Glutamatergic neuron (in vitro differentiated cells): Measurements from ENCODE around the gene CCNY. TPM values are rescaled to one million over a fixed set of nuclear protein-coding genes. Genes with fewer than 3 reads are reported as not detected.

Source experiments
- DNase-seq: peaks from one replicate; pipeline ENCODE4 v3.0.0; 2022
- H3K27ac Mint-ChIP-seq: one replicate; pipeline ENCODE4 v1.8.0; 2020; ENCODE audit warnings: mild to moderate bottlenecking, mixed read lengths, inconsistent platforms; ENCODE audit not compliant: unreplicated experiment
- H3K27me3 Mint-ChIP-seq: one replicate; pipeline ENCODE4 v1.8.0; 2020; ENCODE audit warnings: mild to moderate bottlenecking, moderate library complexity, mixed read lengths, inconsistent platforms; ENCODE audit not compliant: unreplicated experiment
- H3K36me3 Mint-ChIP-seq: one replicate; pipeline ENCODE4 v1.8.0; 2020; ENCODE audit warnings: mild to moderate bottlenecking, mixed read lengths, inconsistent platforms; ENCODE audit not compliant: unreplicated experiment
- H3K4me1 Mint-ChIP-seq: one replicate; pipeline ENCODE4 v1.8.0; 2020; ENCODE audit warnings: mild to moderate bottlenecking, low read depth, mixed read lengths, inconsistent platforms; ENCODE audit not compliant: unreplicated experiment
- H3K4me3 Mint-ChIP-seq: one replicate; pipeline ENCODE4 v1.8.0; 2020; ENCODE audit warnings: mild to moderate bottlenecking, mixed read lengths, inconsistent platforms; ENCODE audit not compliant: unreplicated experiment
- H3K9me3 Mint-ChIP-seq: one replicate; pipeline ENCODE4 v1.8.0; 2020; ENCODE audit warnings: mild to moderate bottlenecking, moderate library complexity, mixed read lengths, inconsistent platforms; ENCODE audit not compliant: unreplicated experiment
- CTCF ChIP-seq: fragments of 200-600 bp; sonication (generic); IDR thresholded peaks from one replicate; pipeline ENCODE4 v1.5.0; 2021; ENCODE audit not compliant: partially characterized antibody, unreplicated experiment
- total RNA-seq: library from RNA; stranded (reverse); fragmentation: NEBNext Ultra II Directional; extraction: Animal tissue kit (Norgen Biotek cat#: 25700); gene quantifications from one replicate; pipeline ENCODE4 v1.2.1, GENCODE V29; 2021; ENCODE audit not compliant: unreplicated experiment

Gene CCNY
- total RNA-seq, 1 donor from 2014 or later: 219 TPM

DNA sequence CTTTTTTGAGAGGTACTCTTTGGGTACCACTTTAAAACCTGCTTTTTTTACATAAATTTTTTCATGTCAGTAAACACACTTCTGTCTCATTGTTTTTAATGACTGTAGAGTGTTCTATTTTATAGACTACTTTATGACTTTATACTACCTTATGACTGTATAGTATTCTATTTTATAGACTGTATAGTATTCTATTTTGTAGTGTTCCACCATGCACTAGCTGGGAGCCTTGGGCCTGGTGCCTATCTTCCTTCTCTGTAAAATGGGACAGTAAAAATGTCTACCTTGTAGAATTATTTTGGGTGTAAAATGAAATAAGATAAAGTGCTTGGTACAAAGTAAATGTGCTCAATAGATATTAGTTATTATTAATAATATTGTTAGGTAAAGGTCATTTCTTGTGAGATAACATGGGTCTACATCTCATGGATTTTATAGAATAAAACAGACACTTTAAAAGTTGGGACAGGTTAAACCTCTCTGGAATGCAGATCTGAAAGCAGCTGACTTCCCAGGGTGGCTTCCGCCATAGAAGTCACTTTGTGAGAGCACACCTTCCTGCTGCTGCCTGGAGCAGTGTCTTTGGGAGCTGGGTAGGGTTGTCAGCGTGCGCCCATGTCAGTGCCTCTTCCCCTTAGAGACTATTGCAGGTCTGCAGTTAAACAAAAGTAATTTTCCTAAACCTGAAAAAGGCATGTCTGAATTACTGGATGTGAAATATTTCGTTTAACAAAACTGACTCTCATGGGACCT, 31.0 kb downstream of the CCNY start:
- Mint-ChIP-seq H3K27me3 (peaks cover 2% of the 10 kb centered on the region), H3K4me3 (no peak overlapping the region), H3K9me3 (peaks cover 13% of the 10 kb centered on the region), H3K36me3 (peaks cover under 1% of the 10 kb centered on the region), H3K4me1 (peaks cover 53% of the 10 kb centered on the region), H3K27ac (no peak overlapping the region)
- DNase-seq: no peak
- no peak for TF ChIP-seq CTCF

GRCh38 chr10:35367982-35368381, 31.7 kb downstream of the CCNY start:
- H3K4me1 Mint-ChIP-seq: peaks cover 57% of the 10 kb centered on the region
- no peak overlapping the region for H3K27ac Mint-ChIP-seq
- no peak overlapping the region for H3K4me3 Mint-ChIP-seq

GRCh38 chr10:35368485-35369048, 32.3 kb downstream of the CCNY start:
- Mint-ChIP-seq H3K27me3 (peaks cover 2% of the 10 kb centered on the region), H3K36me3 (no peaks in the 10 kb centered on the region)
- DNase-seq: no peak

More at GRCh38 chr10:35367982-35368381, 31.7 kb downstream of the CCNY start:
- no peak for TF ChIP-seq CTCF
- Mint-ChIP-seq H3K27me3 (peaks cover 2% of the 10 kb centered on the region), H3K36me3 (no peaks in the 10 kb centered on the region), H3K9me3 (peaks cover 13% of the 10 kb centered on the region)
- DNase-seq: no peak

DNA sequence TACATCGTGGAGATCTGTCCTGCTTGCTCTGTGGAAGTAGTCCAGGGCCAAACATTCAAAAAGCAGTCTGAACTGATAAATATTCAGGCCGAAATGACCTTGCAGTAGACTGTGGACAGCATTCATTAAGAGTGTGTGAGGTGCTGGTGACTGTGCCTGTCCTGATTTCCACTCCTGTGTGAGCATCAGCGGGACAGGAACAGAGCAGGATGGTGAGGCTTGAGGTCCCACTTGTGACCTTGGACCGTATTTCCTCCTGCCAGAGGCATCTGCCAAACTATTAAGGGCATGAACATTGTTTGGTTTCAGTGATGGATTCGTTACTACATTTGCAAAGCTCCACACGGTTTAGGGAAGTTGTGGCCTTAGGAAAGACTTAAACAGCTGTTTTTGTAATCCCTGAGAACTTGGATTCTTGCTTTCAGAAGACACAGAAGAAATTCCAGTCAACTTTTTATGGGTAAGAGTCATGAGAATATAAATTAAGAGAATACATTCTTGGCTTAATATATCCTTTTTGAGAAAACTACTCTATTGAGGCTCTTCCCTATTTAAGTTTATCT, 32.8 kb downstream of the CCNY start:
- Mint-ChIP-seq H3K27ac (peak overlapping the region; percentile 22), H3K9me3 (peaks cover 13% of the 10 kb centered on the region), H3K27me3 (no peaks in the 10 kb centered on the region), H3K4me1 (peaks cover 53% of the 10 kb centered on the region), H3K36me3 (no peaks in the 10 kb centered on the region), H3K4me3 (no peak overlapping the region)
- no peak for DNase-seq
- TF ChIP-seq CTCF: no peak

More at GRCh38 chr10:35368485-35369048, 32.3 kb downstream of the CCNY start:
- TF ChIP-seq CTCF: no peak
- Mint-ChIP-seq H3K4me1 (peaks cover 55% of the 10 kb centered on the region), H3K4me3 (no peak overlapping the region), H3K27ac (no peak overlapping the region), H3K9me3 (peaks cover 13% of the 10 kb centered on the region)

- peak overlapping the region; percentile 18 for H3K27ac Mint-ChIP-seq
- no peak for DNase-seq
- H3K4me3 Mint-ChIP-seq: peak overlapping the region; percentile 14
Measured at GRCh38 chr10:35371731-35372130, 35.4 kb downstream of the CCNY start.

More at GRCh38 chr10:35371731-35372130, 35.4 kb downstream of the CCNY start:
- Mint-ChIP-seq H3K27me3 (peaks cover 2% of the 10 kb centered on the region), H3K9me3 (peaks cover 26% of the 10 kb centered on the region), H3K36me3 (no peaks in the 10 kb centered on the region), H3K4me1 (peaks cover 52% of the 10 kb centered on the region)
- TF ChIP-seq CTCF: no peak
